ENCODE data around the gene NCEH1. TPM values are rescaled to one million over a fixed set of nuclear protein-coding genes. Genes with fewer than 3 reads are reported as not detected.

NCEH1 gene
- total RNA-seq, 1 experiment from 2014 or later: 43.5 TPM

DNA sequence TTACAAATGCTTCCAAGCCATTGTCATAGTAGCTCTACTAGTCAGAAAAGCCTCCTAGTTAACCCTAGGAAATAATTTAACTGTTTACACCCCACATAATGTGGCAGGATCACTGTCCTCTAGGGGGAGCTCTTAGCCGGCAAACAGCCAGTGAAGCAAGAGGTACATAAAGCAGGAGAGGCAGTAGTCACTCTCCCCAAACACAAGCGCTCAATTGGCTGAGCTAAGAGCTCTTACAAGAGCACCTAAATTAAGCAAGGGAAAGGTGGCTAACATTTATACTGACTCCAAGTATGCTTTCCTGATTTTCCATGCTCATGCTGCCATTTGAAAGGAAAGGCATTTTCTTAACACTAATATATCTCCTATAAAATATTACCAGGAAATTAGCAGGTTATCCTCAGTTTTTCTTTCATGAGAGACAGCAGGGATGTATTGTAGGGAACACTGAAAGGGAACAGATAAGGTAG is 37.6 kb downstream of the NCEH1 start:
- intact Hi-C loops (cut with micrococcal nuclease; ENCODE audit: unreplicated experiment): loop anchor here (1.0 kb wide), 2 partner anchors 38 to 77 kb away; partner anchors contain the start of genes ECT2 and NCEH1
- no TSS peak for BruUV-seq (replicated peaks)
- H3K27ac ChIP-seq: peak overlapping the region; percentile 45
- TF ChIP-seq EZH2 (IDR thresholded peaks at IDR 0.05; ENCODE audit: low read depth): no peak
- TF ChIP-seq, protein P1, sequence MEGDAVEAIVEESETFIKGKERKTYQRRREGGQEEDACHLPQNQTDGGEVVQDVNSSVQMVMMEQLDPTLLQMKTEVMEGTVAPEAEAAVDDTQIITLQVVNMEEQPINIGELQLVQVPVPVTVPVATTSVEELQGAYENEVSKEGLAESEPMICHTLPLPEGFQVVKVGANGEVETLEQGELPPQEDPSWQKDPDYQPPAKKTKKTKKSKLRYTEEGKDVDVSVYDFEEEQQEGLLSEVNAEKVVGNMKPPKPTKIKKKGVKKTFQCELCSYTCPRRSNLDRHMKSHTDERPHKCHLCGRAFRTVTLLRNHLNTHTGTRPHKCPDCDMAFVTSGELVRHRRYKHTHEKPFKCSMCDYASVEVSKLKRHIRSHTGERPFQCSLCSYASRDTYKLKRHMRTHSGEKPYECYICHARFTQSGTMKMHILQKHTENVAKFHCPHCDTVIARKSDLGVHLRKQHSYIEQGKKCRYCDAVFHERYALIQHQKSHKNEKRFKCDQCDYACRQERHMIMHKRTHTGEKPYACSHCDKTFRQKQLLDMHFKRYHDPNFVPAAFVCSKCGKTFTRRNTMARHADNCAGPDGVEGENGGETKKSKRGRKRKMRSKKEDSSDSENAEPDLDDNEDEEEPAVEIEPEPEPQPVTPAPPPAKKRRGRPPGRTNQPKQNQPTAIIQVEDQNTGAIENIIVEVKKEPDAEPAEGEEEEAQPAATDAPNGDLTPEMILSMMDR (conservative IDR thresholded peaks at IDR 0.05): peak; percentile 98
- CTCF ChIA-PET: interaction anchor here (0.6 to 2.3 kb wide), 13 partner anchors 10 to 1828 kb away, joined by 3 to 40 read pairs (median 4); partner anchors contain the start of genes ECT2 and NCEH1
- no peak overlapping the region for H3K4me3 ChIP-seq
- H3K27me3 ChIP-seq (ENCODE audit: insufficient read depth, low read depth): no peaks in the 10 kb centered on the region
- no peaks in the 10 kb centered on the region for H3K9me2 ChIP-seq (ENCODE audit: insufficient read depth)
- H3K4me2 ChIP-seq: peak overlapping the region; percentile 14
- peaks cover 18% of the 10 kb centered on the region; the same call in 1 of the 2 replicates for H3F3A ChIP-seq (ENCODE audit: insufficient read depth, low read depth)
- H3K4me1 ChIP-seq (replicated peaks; ENCODE audit: insufficient read depth): peaks cover 26% of the 10 kb centered on the region
- no peaks in the 10 kb centered on the region for H3K36me3 ChIP-seq (ENCODE audit: low read depth)
- no peaks in the 10 kb centered on the region for H3K9me3 ChIP-seq (ENCODE audit: insufficient read depth, low read depth)
- H4K20me1 ChIP-seq (ENCODE audit: insufficient read depth): no peaks in the 10 kb centered on the region
- peaks cover 76% of the 10 kb centered on the region for H3K79me2 ChIP-seq (ENCODE audit: low read depth)
- POLR2A ChIA-PET (ENCODE audit: unreplicated experiment): interaction anchor here (0.6 to 1.1 kb wide), 4 partner anchors 38 to 317 kb away, joined by 3 to 24 read pairs (median 5); partner anchors contain the start of gene ECT2
- H2AFZ ChIP-seq: no peak overlapping the region
- peak; percentile 78 to 82 for DNase-seq

GRCh38 chr3:172669021-172669420 is 41.8 kb downstream of the NCEH1 start:
- peak in 1 of 2 experiments; percentile 10 for DNase-seq
- H3K9me3 ChIP-seq (ENCODE audit: insufficient read depth, low read depth): peaks cover 13% of the 10 kb centered on the region; the same call in 1 of the 2 replicates
- intact Hi-C loops (cut with micrococcal nuclease; ENCODE audit: unreplicated experiment): loop anchor here (5.0 to 10.0 kb wide), 3 partner anchors 192 to 834 kb away; no protein-coding TSS in a partner anchor
- TF ChIP-seq, protein P1 (conservative IDR thresholded peaks at IDR 0.05): no peak
- no peak for TF ChIP-seq EZH2 (IDR thresholded peaks at IDR 0.05; ENCODE audit: low read depth)
- H3K36me3 ChIP-seq (ENCODE audit: low read depth): no peaks in the 10 kb centered on the region
- ChIA-PET CTCF (interaction anchor here (0.6 to 3.5 kb wide), 2 partner anchors 73 to 349 kb away, joined by 4 to 9 read pairs; no protein-coding TSS in a partner anchor), POLR2A (ENCODE audit: unreplicated experiment) (interaction anchor here (0.6 kb wide), 1 partner anchor 81 kb away, joined by 6 read pairs; the partner anchor contains the start of gene ECT2)
- H2AFZ ChIP-seq: no peak overlapping the region
- no peak overlapping the region for H3K4me2 ChIP-seq
- H4K20me1 ChIP-seq (ENCODE audit: insufficient read depth): no peaks in the 10 kb centered on the region
- BruUV-seq (replicated peaks): no TSS peak
- no peaks in the 10 kb centered on the region for H3K27me3 ChIP-seq (ENCODE audit: insufficient read depth, low read depth)
- no peaks in the 10 kb centered on the region for H3K9me2 ChIP-seq (ENCODE audit: insufficient read depth)
- H3F3A ChIP-seq (ENCODE audit: insufficient read depth, low read depth): peaks cover 12% of the 10 kb centered on the region; the same call in 1 of the 2 replicates
- H3K4me3 ChIP-seq: no peak overlapping the region
- H3K79me2 ChIP-seq (ENCODE audit: low read depth): peaks cover 62% of the 10 kb centered on the region
- no peak overlapping the region for H3K27ac ChIP-seq
- peaks cover 14% of the 10 kb centered on the region for H3K4me1 ChIP-seq (replicated peaks; ENCODE audit: insufficient read depth)

DNA sequence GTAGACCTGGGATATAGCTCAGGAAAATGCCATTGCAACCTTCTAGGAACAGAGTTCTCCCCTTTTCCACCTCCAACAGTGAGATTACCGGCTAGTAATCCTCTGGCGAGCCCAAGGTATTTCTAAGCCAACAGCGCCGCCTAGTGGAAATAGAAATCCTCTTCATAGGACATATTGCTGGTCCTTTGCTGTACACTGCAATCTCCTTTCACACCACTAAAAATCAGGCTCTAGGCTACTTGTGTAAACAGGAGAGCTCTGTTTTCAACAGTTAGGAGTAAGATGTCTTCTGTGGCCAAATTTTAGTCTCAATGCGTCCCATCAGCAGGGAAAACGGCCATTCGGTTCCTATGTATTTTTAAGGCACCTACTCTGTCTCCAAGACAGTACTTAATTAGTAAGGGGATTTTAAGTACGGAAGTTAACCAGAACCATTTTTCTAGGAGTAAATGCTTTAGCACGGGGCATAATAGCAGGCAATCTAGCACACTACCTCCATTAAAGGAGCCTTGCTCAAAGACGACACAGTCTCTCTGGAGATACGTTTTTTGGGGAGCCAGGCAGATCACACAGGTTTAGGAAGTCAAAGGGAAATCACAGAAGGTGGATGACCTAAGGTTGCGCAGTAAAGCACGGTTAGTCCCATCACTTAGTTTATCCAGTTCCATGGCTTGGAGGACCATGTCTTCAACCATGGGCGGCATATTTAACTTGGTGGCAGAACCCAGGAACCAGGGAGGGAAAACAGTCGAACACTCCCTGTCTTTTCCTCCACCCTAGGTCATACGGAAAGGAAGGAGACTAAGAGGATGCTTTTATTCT is 43.8 kb downstream of the NCEH1 start:
- Histone ChIP-seq H3K9me3 (ENCODE audit: insufficient read depth, low read depth) (peaks cover 19% of the 10 kb centered on the region; the same call in 1 of the 2 replicates), H2AFZ (no peak overlapping the region), H3K4me2 (no peak overlapping the region), H3K79me2 (ENCODE audit: low read depth) (peaks cover 45% of the 10 kb centered on the region), H3K27ac (no peak overlapping the region), H3K4me1 (replicated peaks; ENCODE audit: insufficient read depth) (no peaks in the 10 kb centered on the region), H3K4me3 (no peak overlapping the region), H3K27me3 (ENCODE audit: insufficient read depth, low read depth) (no peaks in the 10 kb centered on the region), H3K9me2 (ENCODE audit: insufficient read depth) (no peaks in the 10 kb centered on the region), H3F3A (ENCODE audit: insufficient read depth, low read depth) (peaks cover 4% of the 10 kb centered on the region; the same call in 1 of the 2 replicates), H4K20me1 (ENCODE audit: insufficient read depth) (no peaks in the 10 kb centered on the region), H3K36me3 (ENCODE audit: low read depth) (no peaks in the 10 kb centered on the region)
- CTCF ChIA-PET: interaction anchor here (0.5 to 3.5 kb wide), 7 partner anchors 13 to 335 kb away, joined by 3 to 16 read pairs (median 6); partner anchors contain the start of gene ECT2
- TF ChIP-seq EZH2 (IDR thresholded peaks at IDR 0.05; ENCODE audit: low read depth): no peak
- TF ChIP-seq, protein P1 (conservative IDR thresholded peaks at IDR 0.05): peak; percentile 94
- no TSS peak for BruUV-seq (replicated peaks)
- intact Hi-C loops (cut with micrococcal nuclease; ENCODE audit: unreplicated experiment): loop anchor here (1.0 to 10.0 kb wide), 9 partner anchors 44 to 1706 kb away; no protein-coding TSS in a partner anchor
- peak; percentile 79 to 82 for DNase-seq
- POLR2A ChIA-PET (ENCODE audit: unreplicated experiment): interaction anchor here (0.6 kb wide), 1 partner anchor 120 kb away, joined by 4 read pairs; no protein-coding TSS in a partner anchor
